Duodenal mucosa (tissue), 2 donors: Measurements from ENCODE around the gene CDH13.

ENCODE experiments used
- H3K27ac ChIP-seq: one replicate; pipeline ENCODE4 v1.7.0; 2013; ENCODE audit warnings: low read depth, low read length
- H3K27me3 ChIP-seq, 2 donors: one replicate each; pipeline ENCODE4 v1.7.0; 2013; ENCODE audit warnings: low read length in 2 of 2, control low read depth in 1 of 2; ENCODE audit not compliant: insufficient read depth in 2 of 2, control insufficient read depth in 1 of 2
- H3K36me3 ChIP-seq, 2 donors: one replicate each; pipeline ENCODE4 v1.7.0; 2013; ENCODE audit warnings: low read length in 2 of 2, control low read depth in 1 of 2; ENCODE audit not compliant: insufficient read depth in 2 of 2, control insufficient read depth in 1 of 2
- H3K4me1 ChIP-seq, 2 donors: one replicate each; pipeline ENCODE4 v1.7.0; 2013; ENCODE audit warnings: low read length in 2 of 2, control low read depth in 1 of 2; ENCODE audit not compliant: insufficient read depth in 2 of 2, control insufficient read depth in 1 of 2
- H3K4me3 ChIP-seq, 2 donors: one replicate each; pipeline ENCODE4 v1.7.0; 2013; ENCODE audit warnings: low read length in 2 of 2, low read depth in 1 of 2
- H3K9ac ChIP-seq, 2 donors: one replicate each; pipeline ENCODE4 v1.7.0; 2013; ENCODE audit warnings: low read length in 2 of 2, low read depth in 1 of 2
- H3K9me3 ChIP-seq, 2 donors: one replicate each; pipeline ENCODE4 v1.7.0; 2013; ENCODE audit warnings: low read length in 2 of 2, control low read depth in 1 of 2; ENCODE audit not compliant: control insufficient read depth in 1 of 2

Gene CDH13

GRCh38 chr16:82650804-82651203 is 24.0 kb downstream of the CDH13 start:
- Histone ChIP-seq H3K9ac (no peak overlapping the region), H3K4me3 (no peak overlapping the region), H3K36me3 (no peaks in the 10 kb centered on the region), H3K27ac (no peak overlapping the region), H3K27me3 (no peaks in the 10 kb centered on the region), H3K9me3 (no peaks in the 10 kb centered on the region), H3K4me1 (peaks cover 36 to 41% of the 10 kb centered on the region in 2 donors)

DNA sequence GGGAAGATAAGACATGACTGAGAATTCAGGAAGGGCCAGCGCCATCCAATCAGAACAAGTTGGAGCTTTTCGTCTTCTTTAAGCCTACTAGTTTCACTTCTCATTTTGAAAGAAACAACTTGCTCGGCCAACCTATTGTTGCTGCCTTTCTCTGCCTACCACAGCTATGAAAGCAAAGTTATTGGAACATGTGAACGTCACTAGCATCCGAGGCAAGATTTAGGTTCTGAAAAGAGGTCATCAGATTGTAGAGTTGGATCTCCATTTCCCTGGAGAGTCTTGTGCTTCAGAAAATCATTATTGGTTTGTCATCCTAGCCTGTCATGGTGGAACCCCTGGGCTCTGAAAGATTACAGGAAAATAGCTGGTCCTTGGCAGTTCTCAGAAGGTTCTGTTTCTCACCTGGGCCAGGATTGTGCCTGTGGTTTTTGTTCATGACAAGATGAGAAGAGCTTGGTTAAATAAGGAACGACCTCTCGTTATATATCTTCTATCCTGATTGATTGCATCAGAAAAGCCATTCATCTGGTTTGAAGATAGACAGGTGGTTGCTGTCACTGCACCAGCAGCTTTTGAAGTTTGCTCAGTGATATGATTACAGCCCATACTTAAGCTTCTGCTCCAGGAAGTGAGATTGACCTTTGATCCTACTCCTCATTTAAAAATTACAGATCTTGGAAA is 25.3 kb downstream of the CDH13 start:
- Histone ChIP-seq H3K9ac (peak overlapping the region in 1 of 2 donors; percentile 6), H3K36me3 (no peaks in the 10 kb centered on the region), H3K27ac (no peak overlapping the region), H3K4me3 (peak overlapping the region; percentile 34 to 49), H3K4me1 (peaks cover 36 to 41% of the 10 kb centered on the region in 2 donors), H3K9me3 (no peaks in the 10 kb centered on the region), H3K27me3 (no peaks in the 10 kb centered on the region)

GRCh38 chr16:82652826-82653225 is 26.1 kb downstream of the CDH13 start:
- Histone ChIP-seq H3K36me3 (no peaks in the 10 kb centered on the region), H3K4me3 (no peak overlapping the region), H3K4me1 (peaks cover 36 to 41% of the 10 kb centered on the region in 2 donors), H3K9me3 (no peaks in the 10 kb centered on the region), H3K27me3 (no peaks in the 10 kb centered on the region), H3K9ac (no peak overlapping the region), H3K27ac (no peak overlapping the region)

- Histone ChIP-seq H3K4me3 (no peak overlapping the region), H3K9me3 (no peaks in the 10 kb centered on the region), H3K27me3 (no peaks in the 10 kb centered on the region), H3K9ac (no peak overlapping the region), H3K4me1 (peaks cover 36 to 41% of the 10 kb centered on the region in 2 donors), H3K27ac (no peak overlapping the region), H3K36me3 (no peaks in the 10 kb centered on the region)
These were observed 27.1 kb downstream of the CDH13 start for GRCh38 chr16:82653550-82654511.

DNA sequence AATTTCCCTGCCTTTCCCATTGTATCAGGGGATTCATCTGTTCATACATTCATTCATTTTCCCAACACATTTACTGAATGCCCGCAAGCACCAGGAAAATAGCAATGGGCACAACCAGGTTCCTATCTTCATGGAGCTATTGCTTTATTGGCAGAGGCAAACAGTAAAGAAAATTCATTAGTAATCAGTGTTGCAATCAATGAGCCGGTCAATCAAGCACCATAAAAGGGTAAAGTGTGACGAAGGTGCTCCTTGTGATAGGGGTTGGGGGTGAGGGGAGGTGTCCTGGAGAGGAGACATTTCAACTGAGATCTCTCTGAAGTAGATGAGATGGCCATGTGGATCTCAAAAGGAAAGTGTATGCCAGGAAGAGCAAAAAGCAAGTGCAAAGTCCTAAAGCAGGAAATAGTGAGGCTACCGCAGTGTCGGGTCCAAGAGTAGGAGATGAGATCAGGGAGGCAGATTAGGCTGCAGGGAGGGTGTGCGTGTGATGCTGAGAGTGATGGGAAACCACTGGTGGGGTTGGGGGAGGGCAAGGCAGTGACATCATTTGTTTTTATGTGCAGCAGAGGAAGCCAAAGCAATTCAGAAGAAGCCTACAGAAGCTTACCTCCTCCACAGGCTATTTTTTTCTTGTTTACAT is 28.4 kb downstream of the CDH13 start:
- Histone ChIP-seq H3K4me3 (no peak overlapping the region), H3K27me3 (no peaks in the 10 kb centered on the region), H3K4me1 (peaks cover 35 to 41% of the 10 kb centered on the region in 2 donors), H3K36me3 (no peaks in the 10 kb centered on the region), H3K9ac (no peak overlapping the region), H3K9me3 (no peaks in the 10 kb centered on the region), H3K27ac (no peak overlapping the region)

DNA sequence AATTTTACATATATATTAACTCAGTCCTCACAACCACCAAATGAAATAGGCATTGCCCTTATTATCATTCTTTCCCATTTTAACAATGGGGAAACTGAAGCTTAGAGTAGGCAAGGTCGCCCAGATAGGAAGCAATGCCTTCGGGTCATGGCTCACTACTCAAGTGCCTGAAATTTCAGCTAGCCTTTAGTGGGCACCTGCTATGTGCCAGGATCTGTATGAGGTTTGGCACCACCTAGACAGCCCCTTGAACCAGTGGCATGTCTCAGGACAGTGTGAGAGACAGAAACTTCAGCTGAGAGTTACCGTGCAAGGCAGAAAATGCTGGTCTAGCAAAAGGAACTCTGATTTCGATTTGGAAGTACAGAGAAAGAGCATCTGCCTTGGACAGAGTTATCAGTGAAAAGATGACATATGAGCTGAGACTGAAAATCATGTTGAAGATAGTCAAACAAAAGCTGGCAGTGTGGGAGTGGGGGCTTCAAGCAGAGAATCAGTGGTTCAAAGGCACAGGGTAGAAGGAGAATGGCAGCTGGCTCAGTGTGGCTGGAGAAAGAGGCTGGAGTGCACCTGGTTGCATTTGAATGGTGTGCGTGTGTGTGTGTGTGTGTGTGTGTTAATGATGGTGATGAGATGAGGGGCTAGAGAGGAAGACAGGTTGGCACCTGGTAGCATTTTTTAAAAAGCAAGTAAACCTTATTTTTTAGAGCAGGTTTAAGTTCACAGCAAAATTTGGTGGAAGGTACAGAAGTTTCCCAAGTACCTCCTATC is 29.1 kb downstream of the CDH13 start:
- Histone ChIP-seq H3K36me3 (no peaks in the 10 kb centered on the region), H3K27ac (peak overlapping the region; percentile 37), H3K9ac (no peak overlapping the region)

DNA sequence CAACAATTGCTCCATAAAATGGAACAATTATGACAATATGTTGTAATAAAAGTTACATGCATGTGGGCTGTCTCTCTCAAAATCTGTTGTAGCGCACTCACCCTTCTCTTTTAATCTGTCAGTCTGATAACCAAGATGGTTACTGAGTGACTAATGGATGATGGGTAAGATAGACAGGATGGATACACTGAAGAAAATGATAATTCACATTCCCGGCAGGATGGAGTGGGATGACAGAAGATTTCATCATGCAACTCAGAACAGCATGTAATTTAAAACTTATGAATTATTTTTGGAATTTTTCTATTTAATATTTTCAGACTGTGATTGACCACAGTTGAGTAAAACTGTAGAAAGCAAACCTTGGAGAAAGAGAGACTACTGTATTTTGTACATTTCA is 30.5 kb downstream of the CDH13 start:
- H3K9me3 ChIP-seq, result no peaks in the 10 kb centered on the region
- peaks cover 22 to 30% of the 10 kb centered on the region in 2 donors for H3K4me1 ChIP-seq
- no peaks in the 10 kb centered on the region for H3K27me3 ChIP-seq
- no peak overlapping the region for H3K27ac ChIP-seq
- no peak overlapping the region for H3K4me3 ChIP-seq
- no peak overlapping the region for H3K9ac ChIP-seq
- H3K36me3 ChIP-seq, result no peaks in the 10 kb centered on the region

More for the DNA sequence above, 29.1 kb downstream of the CDH13 start:
- no peaks in the 10 kb centered on the region for H3K9me3 ChIP-seq
- no peaks in the 10 kb centered on the region for H3K27me3 ChIP-seq
- H3K4me1 ChIP-seq, result peaks cover 32 to 41% of the 10 kb centered on the region in 2 donors
- H3K4me3 ChIP-seq, result no peak overlapping the region

- Histone ChIP-seq H3K27me3 (peaks cover 0 to 3% of the 10 kb centered on the region in 2 donors), H3K4me1 (peaks cover 16 to 24% of the 10 kb centered on the region in 2 donors), H3K36me3 (no peaks in the 10 kb centered on the region), H3K9me3 (no peaks in the 10 kb centered on the region), H3K27ac (no peak overlapping the region), H3K4me3 (no peak overlapping the region), H3K9ac (no peak overlapping the region)
These were observed 31.0 kb downstream of the CDH13 start for GRCh38 chr16:82657786-82658185.

- H3K9me3 ChIP-seq, result no peaks in the 10 kb centered on the region
These were observed 32.0 kb downstream of the CDH13 start for GRCh38 chr16:82658796-82659195.

More at GRCh38 chr16:82658796-82659195, 32.0 kb downstream of the CDH13 start:
- peaks cover 6 to 14% of the 10 kb centered on the region in 2 donors for H3K4me1 ChIP-seq
- no peak overlapping the region for H3K4me3 ChIP-seq
- no peaks in the 10 kb centered on the region for H3K36me3 ChIP-seq
- no peak overlapping the region for H3K9ac ChIP-seq
- peaks cover 0 to 3% of the 10 kb centered on the region in 2 donors for H3K27me3 ChIP-seq
- no peak overlapping the region for H3K27ac ChIP-seq
